CD14-positive monocyte (primary cell): ENCODE results near the gene TOP2A. TPM values are rescaled to one million over a fixed set of nuclear protein-coding genes. Genes with fewer than 3 reads are reported as not detected.

Experiments used
- DNase-seq, 3 donors: peaks; one replicate each; pipeline ENCODE4 v3.0.0-alpha.2; 2011 to 2022
- H2AFZ ChIP-seq: 2 replicates; pipeline ENCODE4 v1.6.0; 2012; ENCODE audit warnings: mild to moderate bottlenecking, low read depth, low read length, inconsistent platforms; ENCODE audit not compliant: insufficient read depth, poor library complexity, severe bottlenecking
- H3K27ac ChIP-seq, 2 donors: 1 replicate in 1 of 2; 2 replicates in 1 of 2; pipeline ENCODE4 v1.5.1; 2012 to 2013; ENCODE audit warnings: low read length in 2 of 2, control low read depth in 1 of 2, inconsistent platforms in 1 of 2, low read depth in 1 of 2, mild to moderate bottlenecking in 1 of 2
- H3K27me3 ChIP-seq, 2 donors: one replicate each; pipeline versions ENCODE4 v1.6.0 to v1.6.1; 2011 to 2013; ENCODE audit warnings: low read length in 2 of 2; ENCODE audit not compliant: control insufficient read depth in 2 of 2, insufficient read depth in 2 of 2
- H3K36me3 ChIP-seq, 2 donors: replicated peaks in 1 of 2; 1 replicate in 1 of 2; 2 replicates in 1 of 2; pipeline versions ENCODE4 v1.5.1 to v1.6.1; 2012 to 2013; ENCODE audit warnings: low read length in 2 of 2, control low read depth in 1 of 2, inconsistent platforms in 1 of 2, mild to moderate bottlenecking in 1 of 2; ENCODE audit not compliant: insufficient read depth in 2 of 2, control insufficient read depth in 1 of 2
- H3K4me1 ChIP-seq, 2 donors: 1 replicate in 1 of 2; 2 replicates in 1 of 2; pipeline versions ENCODE4 v1.5.1 to v1.6.1; 2012 to 2013; ENCODE audit warnings: low read length in 2 of 2, control low read depth in 1 of 2, inconsistent platforms in 1 of 2, mild to moderate bottlenecking in 1 of 2, moderate library complexity in 1 of 2; ENCODE audit not compliant: insufficient read depth in 2 of 2, control insufficient read depth in 1 of 2
- H3K4me2 ChIP-seq: replicated peaks from 2 replicates; pipeline ENCODE3; 2012; ENCODE audit warnings: low read length, moderate library complexity, mild to moderate bottlenecking; ENCODE audit not compliant: poor library complexity, severe bottlenecking; ENCODE audit errors: extremely low read depth
- H3K4me3 ChIP-seq, 3 experiments: fragments of 200-600 bp in 1 of 3; sonication (generic) in 1 of 3; replicated peaks in 1 of 3; 1 replicate in 2 of 3; 2 replicates in 1 of 3; pipeline ENCODE4 v1.5.1; 2011 to 2013; ENCODE audit warnings: low read length in 3 of 3, mild to moderate bottlenecking in 3 of 3, control low read depth in 2 of 3, low read depth in 2 of 3, inconsistent platforms in 1 of 3, moderate library complexity in 1 of 3
- H3K79me2 ChIP-seq: 2 replicates; pipeline ENCODE4 v1.6.0; 2012; ENCODE audit warnings: mild to moderate bottlenecking, control low read depth, inconsistent platforms, low read length, moderate library complexity; ENCODE audit not compliant: insufficient read depth
- H3K9ac ChIP-seq: 2 replicates; pipeline ENCODE4 v1.6.0; 2017; ENCODE audit warnings: low read length, mild to moderate bottlenecking; ENCODE audit not compliant: insufficient read depth, poor library complexity, severe bottlenecking
- H3K9me3 ChIP-seq, 2 donors: replicated peaks in 1 of 2; 1 replicate in 1 of 2; 2 replicates in 1 of 2; pipeline versions ENCODE4 v1.5.1 to v1.6.1; 2012 to 2013; ENCODE audit warnings: low read length in 2 of 2, control low read depth in 1 of 2; ENCODE audit not compliant: control insufficient read depth in 1 of 2, insufficient read depth in 1 of 2
- H4K20me1 ChIP-seq: 2 replicates; pipeline ENCODE4 v1.6.0; 2012; ENCODE audit warnings: mild to moderate bottlenecking, low read length, control low read depth, moderate library complexity; ENCODE audit not compliant: insufficient read depth
- H3K27ac Mint-ChIP-seq, 7 donors: one replicate each; pipeline ENCODE4 v1.8.0; 2020; ENCODE audit warnings: mild to moderate bottlenecking in 7 of 7, mixed read lengths in 7 of 7, moderate library complexity in 6 of 7, inconsistent platforms in 2 of 7
- H3K27me3 Mint-ChIP-seq, 3 donors: one replicate each; pipeline ENCODE4 v1.8.0; 2021 to 2022; ENCODE audit warnings: low read depth in 3 of 3, mild to moderate bottlenecking in 3 of 3, mixed read lengths in 3 of 3, moderate library complexity in 3 of 3, inconsistent platforms in 1 of 3
- H3K36me3 Mint-ChIP-seq, 2 donors: one replicate each; pipeline ENCODE4 v1.8.0; 2020; ENCODE audit warnings: mixed read lengths in 2 of 2, inconsistent platforms in 1 of 2, mild to moderate bottlenecking in 1 of 2
- H3K4me1 Mint-ChIP-seq: one replicate; pipeline ENCODE4 v1.8.0; 2020; ENCODE audit warnings: mild to moderate bottlenecking, mixed read lengths
- H3K4me3 Mint-ChIP-seq, 2 donors: one replicate each; pipeline ENCODE4 v1.8.0; 2020; ENCODE audit warnings: mild to moderate bottlenecking in 2 of 2, mixed read lengths in 2 of 2, moderate library complexity in 1 of 2
- H3K9me3 Mint-ChIP-seq, 7 donors: one replicate each; pipeline ENCODE4 v1.8.0; 2020 to 2022; ENCODE audit warnings: mixed read lengths in 7 of 7, mild to moderate bottlenecking in 6 of 7, moderate library complexity in 6 of 7, inconsistent platforms in 2 of 7
- CTCF ChIP-seq: fragments of 200-600 bp; IDR thresholded peaks from one replicate; pipeline ENCODE4 v1.8.0; 2022; ENCODE audit warnings: antibody characterized with exemption, mild to moderate bottlenecking
- WGBS: methylation state at CpG from one replicate; pipeline ENCODE4 v1.1.5; 2013; ENCODE audit warnings: missing lambda C conversion rate; ENCODE audit not compliant: insufficient coverage; 5-methylcytosine and 5-hydroxymethylcytosine counted together
- intact Hi-C, 2 donors: fragments of 100-400 bp; cut with micrococcal nuclease; formaldehyde crosslinking; loops; one replicate each; pipeline versions ENCODE4 v1.15.0 to v1.15.1; 2023
- polyA plus RNA-seq, 3 donors: library from polyadenylated mRNA; depleted of rRNA in 1 of 3; unstranded in 2 of 3; stranded (reverse) in 1 of 3; fragments of 300-500 nt in 2 of 3; fragments of >200 nt in 1 of 3; fragmentation: Illumina TruSeq in 2 of 3; gene quantifications; 1 replicate in 2 of 3; 2 replicates in 1 of 3; pipeline ENCODE4 v1.2.3, GENCODE V29; 2012 to 2021

TOP2A gene
- polyA plus RNA-seq, 3 donors = 0.01 to 0.94 (median 0.28) TPM

DNA sequence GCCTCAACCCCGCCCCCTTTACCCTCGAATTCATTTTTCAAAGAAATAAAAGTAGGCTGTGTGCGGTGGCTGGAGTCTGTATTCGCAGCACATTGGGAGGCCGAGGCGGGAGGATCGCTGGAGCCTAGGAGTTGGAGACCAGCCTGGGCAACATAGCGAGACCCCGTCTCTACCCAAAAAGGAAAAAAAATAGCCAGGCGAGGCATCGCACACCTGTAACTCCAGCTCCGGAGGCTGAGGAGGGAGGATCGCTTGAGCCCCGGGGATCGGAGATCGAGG lies 671 bp upstream of the TOP2A start:
- Histone ChIP-seq H3K79me2 (peaks cover 48% of the 10 kb centered on the region), H3K36me3 (no peaks in the 10 kb centered on the region), H3K4me1 (peaks cover 39 to 51% of the 10 kb centered on the region in 2 donors), H3K4me2 (peak overlapping the region; percentile 99), H3K27ac (peak overlapping the region in 1 of 2 donors; percentile 79), H3K27me3 (no peaks in the 10 kb centered on the region), H3K9ac (peak overlapping the region; percentile 68), H4K20me1 (no peaks in the 10 kb centered on the region), H2AFZ (peak overlapping the region; percentile 98), H3K4me3 (peak overlapping the region; percentile 60 to 92 (median 82)), H3K9me3 (no peaks in the 10 kb centered on the region)
- H3K9me3 Mint-ChIP-seq = peaks cover 0 to 2% (median 0%) of the 10 kb centered on the region in 7 donors
- no peak for TF ChIP-seq CTCF
- whole genome bisulfite sequencing = 79% methylated on average over 5 of the region's 16 CpGs
- peaks cover 0 to 3% (median 2%) of the 10 kb centered on the region in 3 donors for H3K27me3 Mint-ChIP-seq
- no peak for DNase-seq
- H3K4me3 Mint-ChIP-seq = peak overlapping the region; percentile 92 to 98
- intact Hi-C loops = loop anchor here in 1 of 2 donors (5.0 to 10.0 kb wide), 3 partner anchors 61 to 214 kb away; no protein-coding TSS in a partner anchor
- no peaks in the 10 kb centered on the region for H3K36me3 Mint-ChIP-seq
- H3K27ac Mint-ChIP-seq = peak overlapping the region in 6 of 7 donors; percentile 73 to 91 (median 79)
- H3K4me1 Mint-ChIP-seq = peaks cover 40% of the 10 kb centered on the region

- Mint-ChIP-seq H3K4me1 (peaks cover 33% of the 10 kb centered on the region), H3K36me3 (peaks cover 2 to 5% of the 10 kb centered on the region in 2 donors), H3K27me3 (no peaks in the 10 kb centered on the region), H3K27ac (peak overlapping the region in 6 of 7 donors; percentile 37 to 91 (median 75)), H3K4me3 (peak overlapping the region; percentile 98 to 100), H3K9me3 (peaks cover 0 to 2% (median 0%) of the 10 kb centered on the region in 7 donors)
- Histone ChIP-seq H3K4me1 (peaks cover 39 to 47% of the 10 kb centered on the region in 2 donors), H3K4me3 (peak overlapping the region; percentile 60 to 92 (median 62)), H3K79me2 (peaks cover 57% of the 10 kb centered on the region), H3K36me3 (peaks cover 0 to 10% of the 10 kb centered on the region in 2 donors), H3K9me3 (no peaks in the 10 kb centered on the region), H3K4me2 (peak overlapping the region; percentile 99), H3K9ac (peak overlapping the region; percentile 68), H3K27ac (peak overlapping the region in 1 of 2 donors; percentile 79), H2AFZ (peak overlapping the region; percentile 98), H3K27me3 (no peaks in the 10 kb centered on the region), H4K20me1 (no peaks in the 10 kb centered on the region)
- DNase-seq = no peak
- no peak for TF ChIP-seq CTCF
- intact Hi-C loops = loop anchor here in 1 of 2 donors (5.0 to 10.0 kb wide), 3 partner anchors 60 to 212 kb away; no protein-coding TSS in a partner anchor
- WGBS = 0% methylated on average over 21 of the region's 21 CpGs
Measured at GRCh38 chr17:40417258-40417608, 463 bp downstream of the TOP2A start.
